Neural cell (in vitro differentiated cells): ENCODE measurements around the gene DSG3. TPM values are rescaled to one million over a fixed set of nuclear protein-coding genes. Genes with fewer than 3 reads are reported as not detected.

Experiments used
- H2AFZ ChIP-seq: fragments of 200-600, 300-800 bp; sonication (generic), shearing (Covaris generic); 2 replicates; pipeline ENCODE4 v1.6.0; 2014; ENCODE audit warnings: low read depth, mild to moderate bottlenecking, antibody characterized with exemption, low read length, moderate library complexity
- H3F3A ChIP-seq: fragments of 200-600 bp; shearing (Covaris generic); 2 replicates; pipeline ENCODE4 v1.6.1; 2016; ENCODE audit warnings: mild to moderate bottlenecking, moderate library complexity, mixed read lengths, antibody characterized with exemption, low read length; ENCODE audit not compliant: insufficient read depth, poor library complexity, severe bottlenecking
- H3K27ac ChIP-seq: fragments of 200-600, 300-800 bp; sonication (generic), shearing (Covaris generic); 2 replicates; pipeline ENCODE4 v1.5.1; 2014; ENCODE audit warnings: mild to moderate bottlenecking, low read length, moderate library complexity
- H3K27me3 ChIP-seq: fragments of 300-800, 200-600 bp; sonication (generic), shearing (Covaris generic); 2 replicates; pipeline ENCODE4 v1.6.0; 2014; ENCODE audit warnings: mild to moderate bottlenecking, low read depth, low read length, moderate library complexity; ENCODE audit not compliant: insufficient read depth
- H3K36me3 ChIP-seq: fragments of 300-800, 200-600 bp; sonication (generic), shearing (Covaris generic); 2 replicates; pipeline ENCODE4 v1.5.1; 2014; ENCODE audit warnings: mild to moderate bottlenecking, antibody characterized with exemption, low read length, moderate library complexity; ENCODE audit not compliant: insufficient read depth
- H3K4me2 ChIP-seq: fragments of 300-800, 200-600 bp; sonication (generic), shearing (Covaris generic); 2 replicates; pipeline ENCODE4 v1.6.0; 2014; ENCODE audit warnings: mild to moderate bottlenecking, low read length
- H3K4me3 ChIP-seq: fragments of 300-800, 200-600 bp; sonication (generic), shearing (Covaris generic); 2 replicates; pipeline ENCODE4 v1.5.1; 2014; ENCODE audit warnings: mild to moderate bottlenecking, low read length, moderate library complexity
- H3K79me2 ChIP-seq: fragments of 200-600 bp; shearing (Covaris generic); replicated peaks from 2 replicates; pipeline ENCODE4 v1.6.0; 2014; ENCODE audit warnings: mild to moderate bottlenecking, low read length, moderate library complexity; ENCODE audit not compliant: insufficient read depth
- H3K9ac ChIP-seq: fragments of 300-800, 200-600 bp; sonication (generic), shearing (Covaris generic); 2 replicates; pipeline ENCODE4 v1.6.1; 2016; ENCODE audit warnings: mild to moderate bottlenecking, low read length, mixed read lengths
- H3K9me2 ChIP-seq: fragments of 200-600 bp; shearing (Covaris generic); 2 replicates; pipeline ENCODE4 v1.6.1; 2016; ENCODE audit warnings: mild to moderate bottlenecking, low read length, mixed read lengths; ENCODE audit not compliant: insufficient read depth
- H3K9me3 ChIP-seq: fragments of 200-600, 300-800 bp; sonication (generic), shearing (Covaris generic); 2 replicates; pipeline ENCODE4 v1.6.1; 2016; ENCODE audit warnings: mild to moderate bottlenecking, mixed run types, low read length, moderate library complexity, mixed read lengths
- H4K20me1 ChIP-seq: fragments of 200-600 bp; shearing (Covaris generic); 2 replicates; pipeline ENCODE4 v1.6.1; 2016; ENCODE audit warnings: mild to moderate bottlenecking, mixed run types; ENCODE audit not compliant: insufficient read depth
- EP300 ChIP-seq: fragments of 450-650 bp; conservative IDR thresholded peaks from 2 replicates; pipeline ENCODE4 v1.6.1; 2014; ENCODE audit warnings: antibody characterized with exemption, mild to moderate bottlenecking, moderate library complexity; ENCODE audit not compliant: poor library complexity, severe bottlenecking
- EZH2 ChIP-seq: fragments of 200-600, 300-800 bp; shearing (Covaris generic), sonication (generic); IDR thresholded peaks from 2 replicates; pipeline ENCODE4 v1.6.1; 2014; ENCODE audit warnings: antibody characterized with exemption, low read length, borderline replicate concordance, mild to moderate bottlenecking; ENCODE audit not compliant: insufficient read depth, poor library complexity, severe bottlenecking
- MXI1 ChIP-seq: fragments of 450-650 bp; conservative IDR thresholded peaks from 2 replicates; pipeline ENCODE4 v1.6.1; 2014; ENCODE audit warnings: antibody characterized with exemption, mild to moderate bottlenecking; ENCODE audit not compliant: poor library complexity, severe bottlenecking
- POLR2AphosphoS5 ChIP-seq: IDR thresholded peaks from 2 replicates; pipeline ENCODE4 v1.6.1; 2012
- RAD21 ChIP-seq: fragments of 450-650 bp; conservative IDR thresholded peaks from 2 replicates; pipeline ENCODE4 v1.6.1; 2014; ENCODE audit warnings: antibody characterized with exemption, mild to moderate bottlenecking, moderate library complexity
- SMC3 ChIP-seq: fragments of 450-650 bp; conservative IDR thresholded peaks from 2 replicates; pipeline ENCODE4 v1.6.1; 2014; ENCODE audit warnings: antibody characterized with exemption, mild to moderate bottlenecking, moderate library complexity; ENCODE audit not compliant: poor library complexity
- TAF1 ChIP-seq: IDR thresholded peaks from 2 replicates; pipeline ENCODE4 v1.6.1; 2012; ENCODE audit warnings: low read depth
- polyA plus RNA-seq: library from polyadenylated mRNA; depleted of rRNA; stranded (reverse); fragments of >200 nt; gene quantifications from 2 replicates; pipeline ENCODE4 v1.2.3, GENCODE V29; 2014
- TF ChIP-seq, protein P1 (sequence below): IDR thresholded peaks from 2 replicates; pipeline ENCODE4 v1.6.1; 2012; ENCODE audit warnings: borderline replicate concordance
- TF ChIP-seq, protein P2 (sequence below): fragments of 450-650 bp; IDR thresholded peaks from 2 replicates; pipeline ENCODE4 v1.5.1; 2014; ENCODE audit warnings: antibody characterized with exemption, mild to moderate bottlenecking, moderate library complexity; ENCODE audit not compliant: poor library complexity, severe bottlenecking

Gene DSG3
- polyA plus RNA-seq, 1 donor from 2014 or later: not detected

DNA sequence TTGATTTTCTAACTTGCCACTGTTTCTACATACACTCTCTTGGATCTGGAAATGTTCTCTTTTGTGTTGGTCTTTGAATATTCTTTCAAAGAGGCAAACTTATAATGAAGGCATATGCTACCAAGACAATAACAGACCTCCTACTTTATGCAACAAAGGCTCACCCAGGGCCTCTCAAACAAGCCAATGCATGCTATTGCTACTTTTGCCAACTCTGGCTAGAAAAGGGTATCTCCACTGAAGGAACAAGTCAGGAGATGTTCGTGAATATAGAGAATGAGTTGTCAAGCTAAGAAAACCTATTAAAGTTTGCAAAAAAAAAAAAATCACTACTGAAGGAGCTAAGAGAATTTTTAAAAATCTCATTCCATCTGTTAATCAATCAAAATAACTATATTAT lies 34.5 kb downstream of the DSG3 start:
- TF ChIP-seq EZH2: no peak
- no peak for TF ChIP-seq TAF1
- no peak for TF ChIP-seq EP300
- TF ChIP-seq SMC3: no peak
- TF ChIP-seq, protein P1, sequence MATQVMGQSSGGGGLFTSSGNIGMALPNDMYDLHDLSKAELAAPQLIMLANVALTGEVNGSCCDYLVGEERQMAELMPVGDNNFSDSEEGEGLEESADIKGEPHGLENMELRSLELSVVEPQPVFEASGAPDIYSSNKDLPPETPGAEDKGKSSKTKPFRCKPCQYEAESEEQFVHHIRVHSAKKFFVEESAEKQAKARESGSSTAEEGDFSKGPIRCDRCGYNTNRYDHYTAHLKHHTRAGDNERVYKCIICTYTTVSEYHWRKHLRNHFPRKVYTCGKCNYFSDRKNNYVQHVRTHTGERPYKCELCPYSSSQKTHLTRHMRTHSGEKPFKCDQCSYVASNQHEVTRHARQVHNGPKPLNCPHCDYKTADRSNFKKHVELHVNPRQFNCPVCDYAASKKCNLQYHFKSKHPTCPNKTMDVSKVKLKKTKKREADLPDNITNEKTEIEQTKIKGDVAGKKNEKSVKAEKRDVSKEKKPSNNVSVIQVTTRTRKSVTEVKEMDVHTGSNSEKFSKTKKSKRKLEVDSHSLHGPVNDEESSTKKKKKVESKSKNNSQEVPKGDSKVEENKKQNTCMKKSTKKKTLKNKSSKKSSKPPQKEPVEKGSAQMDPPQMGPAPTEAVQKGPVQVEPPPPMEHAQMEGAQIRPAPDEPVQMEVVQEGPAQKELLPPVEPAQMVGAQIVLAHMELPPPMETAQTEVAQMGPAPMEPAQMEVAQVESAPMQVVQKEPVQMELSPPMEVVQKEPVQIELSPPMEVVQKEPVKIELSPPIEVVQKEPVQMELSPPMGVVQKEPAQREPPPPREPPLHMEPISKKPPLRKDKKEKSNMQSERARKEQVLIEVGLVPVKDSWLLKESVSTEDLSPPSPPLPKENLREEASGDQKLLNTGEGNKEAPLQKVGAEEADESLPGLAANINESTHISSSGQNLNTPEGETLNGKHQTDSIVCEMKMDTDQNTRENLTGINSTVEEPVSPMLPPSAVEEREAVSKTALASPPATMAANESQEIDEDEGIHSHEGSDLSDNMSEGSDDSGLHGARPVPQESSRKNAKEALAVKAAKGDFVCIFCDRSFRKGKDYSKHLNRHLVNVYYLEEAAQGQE: no peak
- TF ChIP-seq, protein P2, sequence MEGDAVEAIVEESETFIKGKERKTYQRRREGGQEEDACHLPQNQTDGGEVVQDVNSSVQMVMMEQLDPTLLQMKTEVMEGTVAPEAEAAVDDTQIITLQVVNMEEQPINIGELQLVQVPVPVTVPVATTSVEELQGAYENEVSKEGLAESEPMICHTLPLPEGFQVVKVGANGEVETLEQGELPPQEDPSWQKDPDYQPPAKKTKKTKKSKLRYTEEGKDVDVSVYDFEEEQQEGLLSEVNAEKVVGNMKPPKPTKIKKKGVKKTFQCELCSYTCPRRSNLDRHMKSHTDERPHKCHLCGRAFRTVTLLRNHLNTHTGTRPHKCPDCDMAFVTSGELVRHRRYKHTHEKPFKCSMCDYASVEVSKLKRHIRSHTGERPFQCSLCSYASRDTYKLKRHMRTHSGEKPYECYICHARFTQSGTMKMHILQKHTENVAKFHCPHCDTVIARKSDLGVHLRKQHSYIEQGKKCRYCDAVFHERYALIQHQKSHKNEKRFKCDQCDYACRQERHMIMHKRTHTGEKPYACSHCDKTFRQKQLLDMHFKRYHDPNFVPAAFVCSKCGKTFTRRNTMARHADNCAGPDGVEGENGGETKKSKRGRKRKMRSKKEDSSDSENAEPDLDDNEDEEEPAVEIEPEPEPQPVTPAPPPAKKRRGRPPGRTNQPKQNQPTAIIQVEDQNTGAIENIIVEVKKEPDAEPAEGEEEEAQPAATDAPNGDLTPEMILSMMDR: no peak
- TF ChIP-seq RAD21: no peak
- TF ChIP-seq POLR2AphosphoS5: no peak
- no peak for TF ChIP-seq MXI1
- no peak overlapping the region for H3K4me3 ChIP-seq
- no peak overlapping the region for H3K27ac ChIP-seq
- no peaks in the 10 kb centered on the region for H3F3A ChIP-seq
- no peaks in the 10 kb centered on the region for H4K20me1 ChIP-seq
- no peak overlapping the region for H3K9ac ChIP-seq
- no peaks in the 10 kb centered on the region for H3K9me2 ChIP-seq
- H3K36me3 ChIP-seq: no peaks in the 10 kb centered on the region
- no peaks in the 10 kb centered on the region for H3K9me3 ChIP-seq
- no peak overlapping the region for H2AFZ ChIP-seq
- H3K79me2 ChIP-seq: no peaks in the 10 kb centered on the region
- no peaks in the 10 kb centered on the region for H3K27me3 ChIP-seq
- no peak overlapping the region for H3K4me2 ChIP-seq

DNA sequence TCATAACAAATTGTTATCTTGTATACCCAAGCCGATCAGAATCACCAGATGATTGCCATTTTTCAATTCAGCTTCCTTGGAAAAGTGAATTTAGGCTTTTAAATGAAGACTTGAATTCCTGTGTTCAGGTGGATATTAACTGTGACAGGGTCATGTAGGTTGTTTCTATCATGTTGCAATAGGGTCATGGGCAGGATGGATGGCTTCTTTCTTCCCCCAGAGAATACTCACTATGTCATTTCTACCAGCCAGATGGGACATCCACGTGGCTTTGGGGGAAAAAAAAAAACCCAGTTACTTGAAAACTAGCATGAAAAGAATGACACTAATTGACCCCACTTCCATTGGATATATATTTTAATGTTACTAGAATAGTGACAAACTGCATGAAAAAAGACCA lies 35.9 kb downstream of the DSG3 start:
- Histone ChIP-seq H3K9ac (no peak overlapping the region), H3F3A (no peaks in the 10 kb centered on the region), H3K9me2 (no peaks in the 10 kb centered on the region), H3K27ac (no peak overlapping the region), H3K9me3 (no peaks in the 10 kb centered on the region), H3K36me3 (no peaks in the 10 kb centered on the region), H2AFZ (no peak overlapping the region), H3K79me2 (no peaks in the 10 kb centered on the region), H3K27me3 (no peaks in the 10 kb centered on the region), H4K20me1 (no peaks in the 10 kb centered on the region), H3K4me2 (no peak overlapping the region), H3K4me3 (no peak overlapping the region)
- no peak for TF ChIP-seq RAD21

DNA sequence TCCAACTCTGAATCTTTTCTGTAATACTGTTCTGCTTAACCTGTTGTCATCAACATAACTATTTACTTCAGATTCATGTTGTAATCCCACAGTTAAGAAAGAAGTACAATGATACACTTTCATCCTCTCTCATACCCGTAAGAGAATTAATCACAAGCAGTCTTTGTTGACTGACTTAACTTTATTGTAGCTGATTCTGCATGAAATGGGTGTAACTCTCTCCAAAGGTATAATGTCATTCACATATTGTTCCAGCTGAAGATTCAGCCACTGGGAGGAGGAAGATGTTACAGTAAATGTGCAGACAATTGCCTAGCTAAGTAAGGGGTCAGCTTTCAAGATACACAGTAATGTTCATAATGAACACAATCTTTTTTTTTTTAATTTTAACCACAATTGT lies 36.9 kb downstream of the DSG3 start:
- Histone ChIP-seq H3K9me3 (no peaks in the 10 kb centered on the region), H3F3A (no peaks in the 10 kb centered on the region), H3K4me2 (no peak overlapping the region), H3K36me3 (no peaks in the 10 kb centered on the region), H2AFZ (no peak overlapping the region), H4K20me1 (no peaks in the 10 kb centered on the region), H3K27ac (no peak overlapping the region), H3K79me2 (no peaks in the 10 kb centered on the region), H3K4me3 (no peak overlapping the region), H3K9ac (no peak overlapping the region), H3K27me3 (no peaks in the 10 kb centered on the region), H3K9me2 (no peaks in the 10 kb centered on the region)
- TF ChIP-seq SMC3 (no peak), POLR2AphosphoS5 (no peak), MXI1 (no peak), RAD21 (no peak), EZH2 (no peak), TAF1 (no peak), EP300 (no peak)
- TF ChIP-seq, protein P2: no peak
- TF ChIP-seq, protein P1: no peak
